SW480 (cell line): Measurements from ENCODE around the gene ADGRD1.

Experiments
- DNase-seq: peaks from one replicate; pipeline ENCODE4 v3.0.0-alpha.2; 2016; ENCODE audit warnings: low spot score

Gene ADGRD1

GRCh38 chr12:130966443-130967030 is 12.8 kb downstream of the ADGRD1 start:
- no peak for DNase-seq

- no peak for DNase-seq
Measured at GRCh38 chr12:130967636-130968035, 13.9 kb downstream of the ADGRD1 start.

GRCh38 chr12:130968611-130969010 is 14.9 kb downstream of the ADGRD1 start:
- no peak for DNase-seq

GRCh38 chr12:130969223-130969622 is 15.5 kb downstream of the ADGRD1 start:
- DNase-seq = no peak

- DNase-seq = no peak
Measured at GRCh38 chr12:130970165-130970907, 16.6 kb downstream of the ADGRD1 start.

GRCh38 chr12:130970908-130971233 is 17.2 kb downstream of the ADGRD1 start:
- DNase-seq = no peak

GRCh38 chr12:130971925-130972585 is 18.3 kb downstream of the ADGRD1 start:
- no peak for DNase-seq

- DNase-seq = no peak
Measured at GRCh38 chr12:130972586-130972950, 18.9 kb downstream of the ADGRD1 start.

GRCh38 chr12:130973109-130973508 is 19.4 kb downstream of the ADGRD1 start:
- no peak for DNase-seq

- DNase-seq = no peak
Measured at GRCh38 chr12:130973906-130974305, 20.2 kb downstream of the ADGRD1 start.

- DNase-seq = no peak
Measured at GRCh38 chr12:130975116-130975515, 21.4 kb downstream of the ADGRD1 start.

- no peak for DNase-seq
Measured at GRCh38 chr12:130976171-130976720, 22.5 kb downstream of the ADGRD1 start.

- DNase-seq = no peak
Measured at GRCh38 chr12:130977046-130977742, 23.5 kb downstream of the ADGRD1 start.

GRCh38 chr12:130977743-130978095 is 24.0 kb downstream of the ADGRD1 start:
- DNase-seq = no peak

GRCh38 chr12:130978785-130979184 is 25.1 kb downstream of the ADGRD1 start:
- DNase-seq = no peak

- DNase-seq = no peak
Measured at GRCh38 chr12:130981074-130981742, 27.5 kb downstream of the ADGRD1 start.

GRCh38 chr12:130981911-130982310 is 28.2 kb downstream of the ADGRD1 start:
- no peak for DNase-seq

GRCh38 chr12:130982565-130983225 is 29.0 kb downstream of the ADGRD1 start:
- no peak for DNase-seq

GRCh38 chr12:130983328-130984017 is 29.8 kb downstream of the ADGRD1 start:
- DNase-seq = peak; percentile 56

GRCh38 chr12:130984183-130985058 is 30.7 kb downstream of the ADGRD1 start:
- no peak for DNase-seq
